ENCODE results near the gene MYRFL. TPM values are rescaled to one million over a fixed set of nuclear protein-coding genes. Genes with fewer than 3 reads are reported as not detected.

Gene MYRFL
- polyA plus RNA-seq, 1 donor from 2014 or later, result not detected

DNA sequence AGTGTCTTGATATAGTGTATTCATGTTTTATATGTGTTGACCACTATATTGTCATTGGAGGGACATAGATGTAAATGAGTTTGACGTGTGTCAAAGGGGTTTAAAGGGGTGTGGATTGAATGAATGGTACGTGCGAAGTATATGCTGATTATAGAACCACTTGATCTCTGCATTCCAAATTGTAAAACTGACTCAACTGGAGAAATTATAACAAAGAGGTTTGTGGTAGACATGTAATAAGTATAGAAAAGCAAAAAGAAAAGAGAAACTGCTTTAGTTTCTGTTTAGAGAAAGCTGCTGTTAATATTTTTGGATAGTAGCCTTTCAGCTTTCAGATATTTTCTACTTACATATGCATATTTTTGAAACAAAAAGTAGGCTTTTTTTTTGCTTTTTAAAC, 8.9 kb upstream of the MYRFL start:
- no peaks in the 10 kb centered on the region for H4K20me1 ChIP-seq (ENCODE audit: insufficient read depth)
- no peak for TF ChIP-seq POLR2AphosphoS5 (IDR thresholded peaks at IDR 0.05)
- no peak for TF ChIP-seq TAF1 (IDR thresholded peaks at IDR 0.05; ENCODE audit: low read depth)
- TF ChIP-seq, protein P1, sequence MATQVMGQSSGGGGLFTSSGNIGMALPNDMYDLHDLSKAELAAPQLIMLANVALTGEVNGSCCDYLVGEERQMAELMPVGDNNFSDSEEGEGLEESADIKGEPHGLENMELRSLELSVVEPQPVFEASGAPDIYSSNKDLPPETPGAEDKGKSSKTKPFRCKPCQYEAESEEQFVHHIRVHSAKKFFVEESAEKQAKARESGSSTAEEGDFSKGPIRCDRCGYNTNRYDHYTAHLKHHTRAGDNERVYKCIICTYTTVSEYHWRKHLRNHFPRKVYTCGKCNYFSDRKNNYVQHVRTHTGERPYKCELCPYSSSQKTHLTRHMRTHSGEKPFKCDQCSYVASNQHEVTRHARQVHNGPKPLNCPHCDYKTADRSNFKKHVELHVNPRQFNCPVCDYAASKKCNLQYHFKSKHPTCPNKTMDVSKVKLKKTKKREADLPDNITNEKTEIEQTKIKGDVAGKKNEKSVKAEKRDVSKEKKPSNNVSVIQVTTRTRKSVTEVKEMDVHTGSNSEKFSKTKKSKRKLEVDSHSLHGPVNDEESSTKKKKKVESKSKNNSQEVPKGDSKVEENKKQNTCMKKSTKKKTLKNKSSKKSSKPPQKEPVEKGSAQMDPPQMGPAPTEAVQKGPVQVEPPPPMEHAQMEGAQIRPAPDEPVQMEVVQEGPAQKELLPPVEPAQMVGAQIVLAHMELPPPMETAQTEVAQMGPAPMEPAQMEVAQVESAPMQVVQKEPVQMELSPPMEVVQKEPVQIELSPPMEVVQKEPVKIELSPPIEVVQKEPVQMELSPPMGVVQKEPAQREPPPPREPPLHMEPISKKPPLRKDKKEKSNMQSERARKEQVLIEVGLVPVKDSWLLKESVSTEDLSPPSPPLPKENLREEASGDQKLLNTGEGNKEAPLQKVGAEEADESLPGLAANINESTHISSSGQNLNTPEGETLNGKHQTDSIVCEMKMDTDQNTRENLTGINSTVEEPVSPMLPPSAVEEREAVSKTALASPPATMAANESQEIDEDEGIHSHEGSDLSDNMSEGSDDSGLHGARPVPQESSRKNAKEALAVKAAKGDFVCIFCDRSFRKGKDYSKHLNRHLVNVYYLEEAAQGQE (IDR thresholded peaks at IDR 0.05; ENCODE audit: borderline replicate concordance), result no peak
- no peak for TF ChIP-seq EP300 (conservative IDR thresholded peaks at IDR 0.05; ENCODE audit: poor library complexity, severe bottlenecking)
- no peak for TF ChIP-seq EZH2 (IDR thresholded peaks at IDR 0.05; ENCODE audit: borderline replicate concordance, insufficient read depth, low read length, poor library complexity, severe bottlenecking)
- no peak for TF ChIP-seq RAD21 (conservative IDR thresholded peaks at IDR 0.05)
- no peak for TF ChIP-seq SMC3 (conservative IDR thresholded peaks at IDR 0.05; ENCODE audit: poor library complexity)
- no peak for TF ChIP-seq MXI1 (conservative IDR thresholded peaks at IDR 0.05; ENCODE audit: poor library complexity, severe bottlenecking)
- no peak for TF ChIP-seq CTCF (IDR thresholded peaks at IDR 0.05; ENCODE audit: poor library complexity, severe bottlenecking)
- no peaks in the 10 kb centered on the region for H3F3A ChIP-seq (ENCODE audit: insufficient read depth, low read length, poor library complexity, severe bottlenecking)
- H3K9me2 ChIP-seq (ENCODE audit: insufficient read depth, low read length), result no peaks in the 10 kb centered on the region
- H3K27me3 ChIP-seq (ENCODE audit: insufficient read depth, low read depth, low read length), result no peaks in the 10 kb centered on the region
- no peak overlapping the region for H3K27ac ChIP-seq (ENCODE audit: low read length)
- H3K79me2 ChIP-seq (replicated peaks; ENCODE audit: insufficient read depth, low read length), result no peaks in the 10 kb centered on the region
- H3K4me3 ChIP-seq (ENCODE audit: low read length), result no peak overlapping the region
- no peaks in the 10 kb centered on the region for H3K9me3 ChIP-seq (ENCODE audit: low read length)
- no peak overlapping the region for H3K9ac ChIP-seq (ENCODE audit: low read length)
- no peak overlapping the region for H2AFZ ChIP-seq (ENCODE audit: low read depth, low read length)
- H3K4me2 ChIP-seq (ENCODE audit: low read length), result no peak overlapping the region
- no peaks in the 10 kb centered on the region for H3K36me3 ChIP-seq (ENCODE audit: insufficient read depth, low read length)

DNA sequence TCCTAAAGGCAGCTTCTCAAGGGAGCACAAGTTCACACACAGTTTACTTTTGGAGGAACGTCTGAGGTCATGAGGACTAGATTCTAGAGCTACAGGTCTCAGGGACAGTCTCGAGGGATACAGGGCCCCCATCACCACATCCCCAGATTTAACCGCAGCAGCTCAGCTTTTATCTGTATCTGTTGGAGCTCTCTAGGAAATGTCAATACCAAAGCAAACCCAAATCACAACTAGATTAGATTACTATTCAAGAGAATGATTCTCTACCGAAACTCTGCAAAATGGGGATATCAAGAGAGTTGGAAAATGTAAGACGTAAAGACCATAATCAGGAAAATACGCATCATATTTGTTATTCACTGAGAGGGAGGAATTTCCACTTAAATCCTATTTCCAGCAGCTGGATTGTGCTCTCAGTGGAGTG, 4.0 kb upstream of the MYRFL start:
- H3K9ac ChIP-seq (ENCODE audit: low read length), result no peak overlapping the region
- H3F3A ChIP-seq (ENCODE audit: insufficient read depth, low read length, poor library complexity, severe bottlenecking), result no peaks in the 10 kb centered on the region
- TF ChIP-seq CTCF (IDR thresholded peaks at IDR 0.05; ENCODE audit: poor library complexity, severe bottlenecking), result no peak
- TF ChIP-seq, protein P1 (IDR thresholded peaks at IDR 0.05; ENCODE audit: borderline replicate concordance), result no peak
- TF ChIP-seq POLR2AphosphoS5 (IDR thresholded peaks at IDR 0.05), result no peak
- no peak for TF ChIP-seq RAD21 (conservative IDR thresholded peaks at IDR 0.05)
- no peak for TF ChIP-seq EP300 (conservative IDR thresholded peaks at IDR 0.05; ENCODE audit: poor library complexity, severe bottlenecking)
- no peak for TF ChIP-seq EZH2 (IDR thresholded peaks at IDR 0.05; ENCODE audit: borderline replicate concordance, insufficient read depth, low read length, poor library complexity, severe bottlenecking)
- no peak for TF ChIP-seq TAF1 (IDR thresholded peaks at IDR 0.05; ENCODE audit: low read depth)
- TF ChIP-seq MXI1 (conservative IDR thresholded peaks at IDR 0.05; ENCODE audit: poor library complexity, severe bottlenecking), result no peak
- TF ChIP-seq SMC3 (conservative IDR thresholded peaks at IDR 0.05; ENCODE audit: poor library complexity), result no peak
- no peaks in the 10 kb centered on the region for H4K20me1 ChIP-seq (ENCODE audit: insufficient read depth)
- no peak overlapping the region for H3K4me2 ChIP-seq (ENCODE audit: low read length)
- no peaks in the 10 kb centered on the region for H3K9me2 ChIP-seq (ENCODE audit: insufficient read depth, low read length)
- H3K9me3 ChIP-seq (ENCODE audit: low read length), result no peaks in the 10 kb centered on the region
- no peak overlapping the region for H3K4me3 ChIP-seq (ENCODE audit: low read length)
- H3K27me3 ChIP-seq (ENCODE audit: insufficient read depth, low read depth, low read length), result no peaks in the 10 kb centered on the region
- H2AFZ ChIP-seq (ENCODE audit: low read depth, low read length), result no peak overlapping the region
- no peaks in the 10 kb centered on the region for H3K79me2 ChIP-seq (replicated peaks; ENCODE audit: insufficient read depth, low read length)
- H3K36me3 ChIP-seq (ENCODE audit: insufficient read depth, low read length), result no peaks in the 10 kb centered on the region
- no peak overlapping the region for H3K27ac ChIP-seq (ENCODE audit: low read length)
